HG03095 (cell line): ENCODE results near the gene MATN1.
"Not testable (repeated sequence)": the region's sequence is repeated elsewhere in the genome, so short reads cannot be mapped to it uniquely, and the experiment has no call there.

ENCODE experiments used
- ATAC-seq: cut with Tn5 transposase; IDR thresholded peaks from one replicate; pipeline ENCODE4 v1.9.1; 2021; ENCODE audit warnings: moderate library complexity; ENCODE audit not compliant: unreplicated experiment

Gene MATN1

GRCh38 chr1:30700528-30701257, 22.7 kb downstream of the MATN1 start:
- ATAC-seq = no peak

GRCh38 chr1:30699762-30700161, 23.6 kb downstream of the MATN1 start:
- ATAC-seq = no peak

- no peak for ATAC-seq
Measured at GRCh38 chr1:30698401-30698981, 24.9 kb downstream of the MATN1 start.

GRCh38 chr1:30697571-30698376, 25.6 kb downstream of the MATN1 start:
- no peak for ATAC-seq

- ATAC-seq = no peak
Measured at GRCh38 chr1:30696831-30697230, 26.6 kb downstream of the MATN1 start.

- no peak for ATAC-seq
Measured at GRCh38 chr1:30695439-30695841, 27.9 kb downstream of the MATN1 start.

GRCh38 chr1:30694280-30695175, 28.9 kb downstream of the MATN1 start:
- no peak for ATAC-seq

GRCh38 chr1:30693822-30694221, 29.6 kb downstream of the MATN1 start:
- no peak for ATAC-seq

GRCh38 chr1:30693366-30693765, 30.0 kb downstream of the MATN1 start:
- no peak for ATAC-seq

GRCh38 chr1:30692948-30693301, 30.5 kb downstream of the MATN1 start:
- ATAC-seq = no peak

- no peak for ATAC-seq
Measured at GRCh38 chr1:30692201-30692947, 31.0 kb downstream of the MATN1 start.

- no peak for ATAC-seq
Measured at GRCh38 chr1:30691480-30691879, 31.9 kb downstream of the MATN1 start.

- ATAC-seq = no peak
Measured at GRCh38 chr1:30689901-30690645, 33.3 kb downstream of the MATN1 start.

GRCh38 chr1:30688920-30689794, 34.2 kb downstream of the MATN1 start:
- no peak for ATAC-seq

- ATAC-seq = not testable (repeated sequence)
Measured at GRCh38 chr1:30688516-30688915, 34.9 kb downstream of the MATN1 start.

GRCh38 chr1:30687886-30688285, 35.5 kb downstream of the MATN1 start:
- ATAC-seq = no peak

- ATAC-seq = no peak
Measured at GRCh38 chr1:30686236-30686935, 37.0 kb downstream of the MATN1 start.

GRCh38 chr1:30685796-30686165, 37.6 kb downstream of the MATN1 start:
- ATAC-seq = no peak
